Glomerular endothelial cell (primary cell): ENCODE results near the gene CDRT15L2. TPM values are rescaled to one million over a fixed set of nuclear protein-coding genes. Genes with fewer than 3 reads are reported as not detected.
"Not testable (repeated sequence)": the region's sequence is repeated elsewhere in the genome, so short reads cannot be mapped to it uniquely, and the experiment has no call there.

ENCODE experiments used
- DNase-seq: peaks from one replicate; pipeline ENCODE4 v3.0.0-alpha.2; 2011; ENCODE audit warnings: low read depth, low spot score; ENCODE audit errors: extremely low read depth
- total RNA-seq: library from RNA; depleted of rRNA; stranded (reverse); fragments of >200 nt; gene quantifications from 2 replicates; pipeline ENCODE4 v1.2.3, GENCODE V29; 2015

CDRT15L2 gene
- total RNA-seq, 1 donor from 2014 or later, result not detected

DNA sequence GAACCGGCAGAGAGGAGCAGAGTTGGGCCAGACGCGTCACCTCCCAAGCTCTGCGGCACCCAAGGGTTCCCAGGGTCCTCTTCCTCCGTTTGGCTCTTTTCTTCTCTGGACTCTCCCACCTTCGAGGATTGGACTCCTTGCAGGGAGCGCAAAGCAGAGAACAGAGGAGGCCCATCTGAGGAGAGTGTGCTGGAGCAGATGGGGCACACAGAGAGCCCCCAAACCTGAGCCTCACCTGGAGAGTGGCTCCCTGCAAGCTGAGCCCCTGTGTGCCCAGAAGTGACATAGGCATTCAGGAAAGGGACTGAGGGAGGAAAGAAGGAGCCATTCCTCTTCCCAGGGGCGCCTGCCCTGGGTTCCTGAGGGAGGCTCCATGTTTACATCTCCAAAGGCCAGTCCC lies 6.3 kb upstream of the CDRT15L2 start:
- DNase-seq, result not testable (repeated sequence)

DNA sequence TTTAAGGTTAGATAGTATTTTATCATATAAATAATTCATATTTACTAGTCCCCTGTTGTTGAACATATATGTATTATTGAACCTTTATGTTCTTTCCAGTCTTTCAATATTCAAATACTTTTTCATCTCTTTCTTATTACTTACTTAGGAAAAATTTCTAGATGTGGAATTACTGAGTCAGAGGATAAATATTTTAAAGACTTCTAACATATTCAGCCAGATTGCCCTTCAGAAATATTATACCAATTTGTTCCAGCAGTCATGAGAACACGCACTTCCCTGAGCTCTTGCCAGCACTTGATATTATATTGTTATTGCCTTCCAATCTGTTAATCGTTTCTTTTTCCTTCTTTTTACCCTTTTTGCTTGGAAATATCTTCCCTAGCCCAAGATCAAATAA lies 4.5 kb upstream of the CDRT15L2 start:
- DNase-seq, result not testable (repeated sequence)

DNA sequence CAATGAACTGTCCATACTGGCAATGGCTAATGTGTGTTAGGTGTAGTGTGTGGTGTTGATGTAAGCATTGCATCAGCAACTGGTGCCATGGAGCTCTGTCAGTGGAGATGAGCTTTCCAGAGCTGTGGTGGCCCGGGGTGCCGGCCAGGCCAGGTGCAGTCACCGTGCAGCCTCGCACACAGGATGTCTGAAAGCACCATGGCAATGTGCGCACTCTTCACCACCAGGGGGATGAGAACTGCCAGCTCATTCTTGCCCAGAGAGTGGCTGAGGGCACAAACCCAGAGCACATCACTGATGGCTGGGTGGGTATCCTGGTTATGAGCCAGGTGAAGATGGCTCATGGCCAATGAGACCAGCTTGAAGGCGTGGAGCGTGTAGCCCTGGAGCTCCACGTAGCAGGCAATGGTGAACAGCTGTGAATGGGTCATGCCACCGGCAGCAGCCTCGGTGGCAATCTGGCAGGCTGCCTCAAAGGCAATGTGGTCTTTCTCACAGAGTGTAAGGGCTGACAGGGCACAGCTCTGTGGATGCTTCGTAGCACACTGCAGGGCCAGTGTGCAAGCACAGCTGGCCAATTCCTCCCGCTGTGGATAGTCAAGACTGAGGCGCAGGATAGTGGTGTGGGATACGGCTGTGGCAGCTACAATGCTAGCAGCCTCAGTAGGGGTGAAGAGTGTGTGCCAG lies 4.5 kb downstream of the CDRT15L2 start:
- DNase-seq, result not testable (repeated sequence)

DNA sequence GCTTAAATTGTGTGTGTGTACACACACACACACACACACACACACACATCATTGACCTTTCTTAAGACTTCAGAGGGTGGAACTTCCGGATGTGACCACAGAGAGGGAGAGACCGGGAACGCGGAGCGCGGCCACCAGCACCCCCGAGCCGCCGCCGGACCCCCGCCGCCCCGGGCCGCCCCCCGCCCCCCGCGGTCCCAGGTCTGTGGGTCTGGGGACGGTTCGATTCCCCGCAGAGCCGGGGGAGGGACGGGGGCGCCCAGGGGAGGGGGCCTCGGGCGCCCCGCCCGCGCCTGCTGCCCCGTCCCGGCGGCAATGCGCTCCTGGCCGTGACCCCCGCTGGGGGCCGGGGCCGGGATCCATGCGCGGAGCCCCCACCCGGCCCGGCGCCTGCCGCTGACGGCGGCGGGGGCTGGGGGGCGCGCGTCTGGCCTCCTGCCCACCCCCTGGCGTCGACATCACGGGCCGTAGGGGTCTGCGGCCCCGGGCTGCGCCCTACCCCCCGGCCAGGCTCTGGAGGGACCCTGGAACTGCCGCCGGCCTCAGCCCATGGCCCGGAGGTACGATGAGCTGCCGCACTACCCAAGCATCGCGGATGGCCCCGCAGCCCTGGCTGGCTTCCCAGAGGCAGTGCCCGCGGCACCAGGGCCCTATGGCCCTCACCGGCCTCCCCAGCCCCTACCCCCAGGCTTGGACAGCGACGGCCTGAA lies 9.4 kb downstream of the CDRT15L2 start:
- DNase-seq, result not testable (repeated sequence)

DNA sequence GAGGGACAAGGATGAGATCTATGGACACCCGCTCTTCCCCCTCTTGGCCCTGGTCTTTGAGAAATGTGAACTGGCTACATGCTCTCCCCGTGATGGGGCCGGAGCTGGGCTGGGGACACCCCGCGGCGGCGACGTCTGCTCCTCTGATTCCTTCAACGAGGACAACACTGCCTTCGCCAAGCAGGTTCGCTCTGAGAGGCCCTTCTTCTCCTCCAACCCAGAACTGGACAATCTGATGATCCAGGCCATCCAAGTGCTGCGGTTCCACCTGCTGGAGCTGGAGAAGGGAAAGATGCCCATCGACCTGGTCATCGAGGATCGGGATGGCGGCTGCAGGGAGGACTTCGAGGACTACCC lies 9.9 kb downstream of the CDRT15L2 start:
- DNase-seq, result not testable (repeated sequence)

DNA sequence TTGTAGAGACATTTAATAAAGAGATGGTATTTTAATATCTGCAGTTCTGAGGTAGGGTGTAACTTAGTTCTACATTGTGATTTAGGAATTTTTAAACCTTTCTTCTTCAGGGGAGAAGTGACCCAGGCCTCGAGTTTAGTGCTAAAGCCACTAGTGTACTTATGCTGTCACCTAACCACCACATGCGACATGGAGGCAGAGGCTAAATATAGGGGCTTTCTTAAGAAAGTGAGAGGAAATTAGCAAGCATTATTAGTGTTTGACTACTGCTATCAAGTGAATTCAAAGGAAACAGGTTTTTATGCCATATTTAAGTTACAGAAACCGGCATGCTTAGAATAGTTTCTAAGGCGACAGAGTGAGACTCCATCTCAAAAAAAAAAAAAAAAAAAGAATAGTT lies 11.5 kb downstream of the CDRT15L2 start:
- DNase-seq, result not testable (repeated sequence)

DNA sequence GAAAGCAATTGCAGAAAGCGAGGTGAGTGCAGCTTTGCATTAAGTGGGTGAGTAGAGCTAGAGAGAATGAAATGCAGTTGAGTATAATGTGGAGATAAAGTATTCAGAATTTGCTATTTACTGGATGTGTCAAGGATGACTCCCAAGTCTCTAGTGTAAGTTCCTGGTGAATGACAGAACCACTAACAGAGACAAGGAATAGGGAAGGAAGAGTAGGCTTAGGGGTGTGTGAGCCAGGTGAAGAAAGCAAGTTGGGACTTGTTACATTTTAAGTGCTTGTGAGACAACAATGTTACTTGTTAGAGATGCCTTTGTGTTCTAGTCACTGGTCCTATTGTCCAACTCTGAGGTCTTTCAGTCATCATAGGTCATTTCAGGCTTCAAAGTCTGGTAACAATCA lies 26.0 kb downstream of the CDRT15L2 start:
- not testable (repeated sequence) for DNase-seq

DNA sequence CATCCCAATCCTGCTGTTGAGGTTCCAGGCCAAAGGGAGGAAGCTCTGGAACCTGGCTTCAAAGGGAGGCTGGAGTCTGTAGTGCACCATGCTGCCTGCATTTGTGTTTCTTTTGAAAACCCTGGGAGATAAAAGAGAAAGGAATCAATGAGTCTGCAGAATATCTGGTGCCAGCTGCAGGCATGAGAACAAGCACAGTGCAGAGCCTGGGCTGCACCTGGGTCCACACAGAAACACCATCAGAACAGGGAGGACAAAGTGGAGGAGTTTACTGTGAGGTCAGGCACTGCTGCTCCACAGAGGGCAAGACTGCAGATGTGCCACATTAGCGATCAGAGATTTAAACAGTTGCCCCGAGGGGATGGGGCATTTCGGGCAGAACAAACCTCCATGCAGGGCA lies 30.0 kb downstream of the CDRT15L2 start:
- not testable (repeated sequence) for DNase-seq

DNA sequence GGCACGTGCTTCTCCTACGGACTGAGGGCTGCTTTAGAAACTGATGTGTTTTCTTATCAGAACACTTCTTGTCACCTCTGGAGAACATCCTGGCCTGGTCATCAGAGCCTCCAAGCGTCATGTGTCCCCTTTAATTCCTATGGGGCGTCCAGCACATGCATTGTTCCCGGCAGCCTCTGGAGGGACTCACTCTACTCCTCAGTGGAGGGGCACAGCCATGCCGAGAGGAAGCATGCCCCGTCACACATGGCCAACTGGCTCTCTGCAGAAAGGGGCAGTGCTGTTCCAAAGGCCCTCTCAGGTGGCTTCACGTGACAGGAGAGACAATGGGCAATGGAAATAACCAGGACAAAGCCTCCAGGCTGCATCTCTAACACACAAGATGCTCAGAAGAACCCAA lies 31.8 kb downstream of the CDRT15L2 start:
- DNase-seq, result no peak

DNA sequence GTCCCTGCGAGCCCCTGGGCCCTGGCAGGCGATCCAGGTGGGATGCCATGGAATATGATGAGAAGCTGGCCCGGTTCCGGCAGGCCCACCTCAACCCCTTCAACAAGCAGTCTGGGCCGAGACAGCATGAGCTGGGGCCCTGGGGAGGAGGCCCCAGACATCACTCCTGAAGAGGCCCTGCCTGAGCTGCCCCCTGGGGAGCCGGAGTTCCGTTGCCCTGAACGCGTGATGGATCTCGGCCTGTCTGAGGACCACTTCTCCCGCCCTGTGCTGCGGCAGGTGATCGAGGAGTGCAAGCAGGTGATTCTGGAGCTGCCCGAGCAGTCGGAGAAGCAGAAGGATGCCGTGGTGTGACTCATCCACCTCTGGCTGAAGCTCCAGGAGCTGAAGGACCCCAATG lies 33.1 kb downstream of the CDRT15L2 start:
- no peak for DNase-seq

DNA sequence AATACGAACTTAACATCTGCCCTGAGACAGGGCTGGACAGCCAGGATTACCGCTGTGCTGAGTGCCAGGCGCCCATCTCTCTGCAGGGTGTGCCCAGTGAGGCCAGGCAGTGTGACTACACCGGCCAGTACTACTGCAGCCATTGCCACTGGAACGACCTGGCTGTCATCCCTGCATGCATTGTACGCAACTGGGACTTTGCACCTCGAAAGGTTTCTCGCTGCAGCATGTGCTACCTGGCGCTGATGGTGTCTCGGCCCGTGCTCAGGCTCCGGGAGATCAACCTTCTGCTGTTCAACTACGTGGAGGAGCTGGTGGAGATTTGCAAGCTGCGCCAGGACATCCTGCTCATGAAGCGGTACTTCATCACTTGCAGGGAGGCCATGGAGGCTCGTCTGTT lies 33.7 kb downstream of the CDRT15L2 start:
- no peak for DNase-seq

DNA sequence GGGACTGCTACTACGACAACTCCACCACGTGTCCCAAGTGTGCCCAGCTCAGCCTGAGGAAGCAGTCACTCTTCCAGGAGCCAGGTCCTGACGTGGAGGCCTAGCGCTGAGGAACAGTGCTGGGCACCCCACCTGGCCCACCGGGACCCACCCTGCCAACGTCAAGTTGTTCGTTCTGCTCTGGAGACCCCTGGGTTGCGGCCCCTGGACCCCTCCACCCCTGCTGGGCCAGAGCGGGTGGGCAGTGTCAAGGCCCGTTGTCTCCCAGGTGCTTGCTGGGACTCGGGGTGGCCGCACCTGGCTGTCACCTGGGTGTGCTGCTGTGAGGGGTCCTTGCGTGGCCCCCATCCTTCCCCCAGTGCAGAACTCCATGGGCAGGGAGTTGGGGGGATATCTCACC lies 34.4 kb downstream of the CDRT15L2 start:
- DNase-seq, result no peak

DNA sequence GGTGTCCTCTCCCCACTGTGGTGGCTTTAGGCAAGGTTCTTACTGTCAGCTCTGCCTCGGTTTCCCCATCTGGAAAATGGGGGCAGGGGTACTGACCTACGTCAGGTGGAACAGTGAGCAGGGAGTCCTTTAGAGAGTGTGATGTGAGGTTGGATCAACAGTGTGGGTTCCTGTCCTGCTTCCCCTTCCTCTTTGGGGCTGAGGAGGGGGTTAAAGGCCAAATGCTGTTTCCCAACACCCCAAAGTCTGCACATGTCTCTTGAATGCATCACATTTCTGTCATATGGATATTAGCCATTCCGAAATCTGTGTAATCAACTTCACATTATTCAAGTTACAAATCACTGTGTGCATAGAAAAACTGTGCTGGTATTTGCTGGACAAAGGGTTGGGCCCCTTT lies 35.9 kb downstream of the CDRT15L2 start:
- not testable (repeated sequence) for DNase-seq

Other genes with a start within 250 kb of the CDRT15L2 start
- gene LGALS9B, start 112.2 kb upstream of the CDRT15L2 start, total RNA-seq, result not detected in 2 replicates